Nephron (organoid): ENCODE data around the gene STK40.

Experiments
- H3K27ac Mint-ChIP-seq, 3 experiments: 2 replicates each; pipeline ENCODE4 v1.8.0; 2020; ENCODE audit warnings: mixed read lengths in 3 of 3, mild to moderate bottlenecking in 2 of 3, moderate library complexity in 1 of 3
- H3K27me3 Mint-ChIP-seq: 2 replicates; pipeline ENCODE4 v1.8.0; 2021; ENCODE audit warnings: low read depth, mild to moderate bottlenecking, moderate library complexity, mixed read lengths
- H3K36me3 Mint-ChIP-seq: 2 replicates; pipeline ENCODE4 v1.8.0; 2020; ENCODE audit warnings: low read depth, mixed read lengths
- H3K4me1 Mint-ChIP-seq: 2 replicates; pipeline ENCODE4 v1.8.0; 2020; ENCODE audit warnings: mixed read lengths
- H3K4me3 Mint-ChIP-seq, 3 experiments: 2 replicates each; pipeline ENCODE4 v1.8.0; 2020; ENCODE audit warnings: mild to moderate bottlenecking in 3 of 3, mixed read lengths in 3 of 3, moderate library complexity in 2 of 3
- H3K9me3 Mint-ChIP-seq: 2 replicates; pipeline ENCODE4 v1.8.0; 2020; ENCODE audit warnings: mixed read lengths
- TF ChIP-seq, protein P1 (sequence below), 3 experiments: fragments of 200-600 bp; sonication (generic); IDR thresholded peaks; one replicate each; pipeline ENCODE4 v1.5.0; 2021; ENCODE audit warnings: antibody characterized with exemption in 3 of 3; ENCODE audit not compliant: unreplicated experiment in 3 of 3

STK40 gene

DNA sequence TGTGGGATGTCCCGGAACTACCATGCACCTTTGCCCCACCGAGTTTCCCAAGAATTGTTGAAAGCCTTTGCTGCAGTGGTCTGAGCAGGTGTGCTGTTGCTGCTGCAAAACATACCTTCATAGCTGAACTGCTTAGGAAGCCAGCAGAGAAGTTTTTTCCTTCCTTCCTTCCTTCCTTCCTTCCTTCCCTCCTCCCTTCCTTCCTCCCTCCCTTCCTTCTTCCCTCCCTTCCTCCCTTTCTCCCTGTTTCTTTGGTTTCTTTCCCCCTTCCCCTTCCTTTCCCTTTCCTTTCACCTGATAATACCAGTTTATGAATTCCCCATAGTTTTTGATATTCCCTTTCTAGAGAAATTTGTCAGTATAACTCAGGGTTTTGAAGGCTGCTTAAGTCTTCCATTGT is 90.3 kb downstream of the STK40 start:
- H3K27ac Mint-ChIP-seq, result no peak overlapping the region
- H3K4me3 Mint-ChIP-seq, result no peak overlapping the region
- H3K27me3 Mint-ChIP-seq, result no peaks in the 10 kb centered on the region
- H3K36me3 Mint-ChIP-seq, result peaks cover 68% of the 10 kb centered on the region
- no peaks in the 10 kb centered on the region for H3K4me1 Mint-ChIP-seq
- H3K9me3 Mint-ChIP-seq, result no peaks in the 10 kb centered on the region
- TF ChIP-seq, protein P1, sequence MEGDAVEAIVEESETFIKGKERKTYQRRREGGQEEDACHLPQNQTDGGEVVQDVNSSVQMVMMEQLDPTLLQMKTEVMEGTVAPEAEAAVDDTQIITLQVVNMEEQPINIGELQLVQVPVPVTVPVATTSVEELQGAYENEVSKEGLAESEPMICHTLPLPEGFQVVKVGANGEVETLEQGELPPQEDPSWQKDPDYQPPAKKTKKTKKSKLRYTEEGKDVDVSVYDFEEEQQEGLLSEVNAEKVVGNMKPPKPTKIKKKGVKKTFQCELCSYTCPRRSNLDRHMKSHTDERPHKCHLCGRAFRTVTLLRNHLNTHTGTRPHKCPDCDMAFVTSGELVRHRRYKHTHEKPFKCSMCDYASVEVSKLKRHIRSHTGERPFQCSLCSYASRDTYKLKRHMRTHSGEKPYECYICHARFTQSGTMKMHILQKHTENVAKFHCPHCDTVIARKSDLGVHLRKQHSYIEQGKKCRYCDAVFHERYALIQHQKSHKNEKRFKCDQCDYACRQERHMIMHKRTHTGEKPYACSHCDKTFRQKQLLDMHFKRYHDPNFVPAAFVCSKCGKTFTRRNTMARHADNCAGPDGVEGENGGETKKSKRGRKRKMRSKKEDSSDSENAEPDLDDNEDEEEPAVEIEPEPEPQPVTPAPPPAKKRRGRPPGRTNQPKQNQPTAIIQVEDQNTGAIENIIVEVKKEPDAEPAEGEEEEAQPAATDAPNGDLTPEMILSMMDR (IDR thresholded peaks at IDR 0.05; ENCODE audit: unreplicated experiment in 3 of 3), result no peak
